HG02610 (cell line): ENCODE data around the gene TRIM77.
"Not testable (repeated sequence)": the region's sequence is repeated elsewhere in the genome, so short reads cannot be mapped to it uniquely, and the experiment has no call there.

ENCODE experiments used
- ATAC-seq: cut with Tn5 transposase; IDR thresholded peaks from one replicate; pipeline ENCODE4 v1.9.1; 2021; ENCODE audit warnings: mild to moderate bottlenecking, moderate library complexity; ENCODE audit not compliant: unreplicated experiment

TRIM77 gene

GRCh38 chr11:89709999-89710398 is at the start of gene TRIM77:
TSS of gene TRIM77 (plus strand) at chr11:89710299. CDS start at chr11:89710299, 0 bp downstream.
- not testable (repeated sequence) for ATAC-seq

DNA sequence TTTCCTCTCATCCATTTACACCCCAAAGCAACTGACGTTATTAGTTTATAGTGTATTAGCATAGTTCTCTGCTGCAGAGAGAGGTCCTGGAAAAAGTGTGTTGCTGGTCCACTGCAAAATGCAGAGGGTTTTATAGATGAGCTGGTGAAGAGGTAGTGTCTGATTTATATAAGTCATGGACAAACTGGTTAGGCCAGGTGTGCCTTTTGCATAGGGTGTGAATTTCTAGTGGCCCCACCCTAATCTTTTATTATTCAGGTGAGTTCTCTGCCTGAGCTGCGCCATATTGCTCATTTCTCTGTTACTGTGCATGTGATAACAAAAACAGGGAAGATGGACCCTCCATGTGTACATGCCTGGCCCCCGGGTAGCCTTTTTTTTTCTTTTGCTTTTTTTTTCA is 43.1 kb upstream of the TRIM77 start:
- ATAC-seq = no peak

DNA sequence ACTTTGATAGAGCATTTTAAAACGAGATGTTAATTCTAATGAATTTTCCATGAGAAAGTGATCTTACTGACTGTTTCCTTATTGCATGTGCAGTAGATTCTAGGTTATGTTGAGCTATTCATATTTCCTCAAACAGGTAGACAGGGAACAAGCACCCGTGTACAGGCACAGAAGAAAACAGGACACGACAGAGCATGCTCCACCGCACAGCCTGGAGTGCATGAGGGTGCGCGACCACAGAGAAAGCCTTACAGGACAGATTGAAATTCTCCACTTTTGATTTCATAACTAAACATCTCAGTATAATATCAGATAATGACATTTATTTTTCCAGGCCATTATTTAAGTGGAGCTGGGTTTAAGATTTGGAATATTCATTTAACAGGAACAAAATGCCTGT is 41.9 kb upstream of the TRIM77 start:
- not testable (repeated sequence) for ATAC-seq

GRCh38 chr11:89669586-89669985 is 40.5 kb upstream of the TRIM77 start:
- ATAC-seq = not testable (repeated sequence)

- ATAC-seq = not testable (repeated sequence)
Observed at GRCh38 chr11:89669993-89670669, 40.0 kb upstream of the TRIM77 start.

GRCh38 chr11:89672547-89672946 is 37.6 kb upstream of the TRIM77 start:
- ATAC-seq = not testable (repeated sequence)

- ATAC-seq = not testable (repeated sequence)
Observed at GRCh38 chr11:89673380-89673779, 36.7 kb upstream of the TRIM77 start.

DNA sequence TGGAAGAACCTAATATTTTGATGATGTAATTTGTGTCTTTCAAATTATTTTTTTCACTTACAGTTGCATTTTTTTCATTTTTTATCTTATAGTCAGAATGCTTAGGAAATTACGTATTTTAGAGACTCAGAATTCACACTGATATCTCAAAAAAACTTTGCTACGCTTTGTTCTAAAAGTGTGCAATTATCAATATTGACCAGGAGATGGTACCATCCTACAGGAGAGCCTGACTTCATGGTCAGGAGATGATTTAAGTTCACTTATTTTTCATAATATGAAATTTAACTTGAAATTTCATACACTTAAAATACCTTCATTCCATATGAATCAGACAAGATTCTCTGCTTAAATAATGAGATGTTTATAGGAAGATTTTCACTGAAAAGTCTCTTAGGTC is 34.7 kb upstream of the TRIM77 start:
- not testable (repeated sequence) for ATAC-seq

DNA sequence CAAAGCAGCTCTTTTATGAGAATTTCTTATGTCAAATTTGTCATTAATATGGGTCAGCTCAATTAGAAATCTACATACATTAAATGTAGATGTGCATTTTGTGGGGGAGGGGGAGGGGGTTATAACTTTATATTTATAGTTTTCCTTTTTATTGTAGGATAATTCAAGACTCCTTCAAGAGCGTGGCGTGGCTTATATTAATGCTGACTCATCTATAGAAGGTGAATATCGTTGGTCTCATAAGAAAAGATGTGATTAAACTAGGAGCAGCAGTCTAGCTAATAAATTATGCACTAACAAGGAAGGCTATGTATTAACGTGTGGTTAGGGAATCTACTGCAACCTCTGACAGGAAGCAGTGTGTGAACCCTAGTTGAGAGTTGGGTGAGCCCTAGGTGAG is 34.2 kb upstream of the TRIM77 start:
- not testable (repeated sequence) for ATAC-seq

GRCh38 chr11:89707080-89707479 is 3.0 kb upstream of the TRIM77 start:
- ATAC-seq = not testable (repeated sequence)

DNA sequence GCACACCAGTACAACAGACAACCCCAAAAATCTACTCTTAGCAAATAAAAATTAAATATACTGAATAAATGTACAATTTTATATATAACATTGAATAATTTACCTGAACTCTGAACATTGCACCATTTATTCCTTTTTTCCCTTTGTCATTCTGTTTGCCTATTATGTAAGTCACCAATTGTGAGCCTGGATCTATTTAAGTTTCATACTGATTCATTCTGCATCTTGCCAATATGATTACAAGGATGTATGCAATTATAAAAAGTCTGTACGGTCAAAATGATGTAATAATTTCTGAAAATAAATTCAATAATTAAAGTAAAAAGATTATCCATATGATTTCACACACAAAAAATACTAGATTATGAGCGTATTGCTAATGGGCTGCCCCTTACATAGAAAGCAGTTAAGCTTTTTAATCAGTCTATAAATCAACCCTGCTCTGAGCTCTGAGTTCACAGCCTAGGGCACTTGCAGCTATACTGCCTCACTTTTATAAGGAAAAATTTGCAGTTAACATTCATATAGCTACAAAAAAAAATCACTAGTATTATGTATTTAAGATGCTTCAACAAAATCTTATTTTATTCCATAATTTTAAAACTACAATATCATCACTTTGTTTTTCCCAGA is 14.9 kb downstream of the TRIM77 start:
- ATAC-seq = not testable (repeated sequence)

DNA sequence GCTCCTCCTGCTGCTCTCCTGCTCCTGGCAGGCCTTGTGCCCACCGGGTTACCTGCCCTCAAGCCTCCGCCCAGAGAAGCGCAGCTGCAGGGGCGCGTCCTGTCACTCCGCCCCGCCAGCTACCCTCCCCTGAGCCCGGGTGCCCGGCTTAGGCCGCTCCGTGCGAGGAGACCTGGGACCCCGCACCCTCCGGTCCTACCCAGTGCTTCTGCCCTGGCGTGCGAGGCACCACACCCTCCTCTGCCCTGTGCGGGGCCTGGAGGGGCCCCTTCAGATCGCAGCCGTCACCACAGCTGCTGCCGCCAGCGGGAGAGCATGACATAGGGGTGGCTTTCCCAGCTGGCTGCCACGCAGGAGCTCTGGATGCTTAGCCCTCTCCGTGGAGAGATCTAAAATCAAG is 20.1 kb downstream of the TRIM77 start:
- ATAC-seq = not testable (repeated sequence)

GRCh38 chr11:89736566-89736965 is 26.5 kb downstream of the TRIM77 start:
- no peak for ATAC-seq

GRCh38 chr11:89737116-89737515 is 27.0 kb downstream of the TRIM77 start:
- ATAC-seq = no peak

DNA sequence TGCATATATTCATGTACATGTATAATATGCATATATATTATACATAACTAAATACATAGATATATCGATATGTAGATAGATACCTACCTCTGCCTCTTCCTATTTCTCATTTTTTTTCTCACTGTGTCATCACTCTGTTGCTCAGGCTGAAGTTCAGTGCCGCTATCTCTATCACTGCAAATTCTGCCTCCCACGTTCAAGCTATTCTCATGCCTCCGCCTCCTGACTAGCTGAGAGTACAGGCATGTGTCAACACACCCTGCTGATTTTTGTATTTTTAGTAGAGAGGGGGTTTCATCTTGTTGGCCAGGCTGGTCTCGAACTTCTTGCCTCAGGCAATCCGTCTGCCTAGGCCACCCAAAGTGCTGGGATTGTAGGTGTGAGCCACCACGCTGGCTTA is 31.3 kb downstream of the TRIM77 start:
- ATAC-seq = not testable (repeated sequence)

GRCh38 chr11:89744158-89744557 is 34.1 kb downstream of the TRIM77 start:
- not testable (repeated sequence) for ATAC-seq

DNA sequence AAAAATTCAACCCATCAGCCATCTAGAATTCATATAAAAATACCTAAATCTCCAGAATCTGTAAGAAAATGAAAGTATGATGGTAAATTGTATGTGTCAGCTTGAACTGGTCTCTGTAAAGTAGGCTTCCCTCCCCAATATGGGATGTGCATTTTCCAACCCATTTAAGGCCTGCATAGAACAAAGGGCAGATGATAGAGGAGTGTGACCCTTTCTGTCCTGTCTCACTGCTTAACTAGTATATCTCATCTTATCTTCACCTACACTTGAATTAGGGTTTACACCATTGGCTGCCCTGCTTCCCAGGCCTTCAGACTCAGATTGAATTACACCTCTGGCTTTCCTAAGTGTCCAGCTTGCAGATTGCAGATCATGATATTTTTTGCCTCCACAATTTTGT is 40.7 kb downstream of the TRIM77 start:
- not testable (repeated sequence) for ATAC-seq
